Breast epithelium (tissue), 3 donors: ENCODE data around the gene TMEM19.

Experiments
- CTCF ChIP-seq, 3 donors: fragments of 450-650 bp; IDR thresholded peaks; one replicate each; pipeline ENCODE4 v1.5.1; 2016 to 2017; ENCODE audit warnings: antibody characterized with exemption in 3 of 3, mild to moderate bottlenecking in 3 of 3, moderate library complexity in 3 of 3
- POLR2A ChIP-seq: fragments of 450-650 bp; IDR thresholded peaks from one replicate; pipeline ENCODE4 v1.6.1; 2016; ENCODE audit warnings: antibody characterized with exemption, mild to moderate bottlenecking, moderate library complexity

GRCh38 chr12:71648537-71648936 lies 37.3 kb upstream of the TMEM19 start:
- TF ChIP-seq CTCF (IDR thresholded peaks at IDR 0.05) (no peak), POLR2A (no peak)
